ENCODE measurements around the gene DRAM2.

The DRAM2 gene

DNA sequence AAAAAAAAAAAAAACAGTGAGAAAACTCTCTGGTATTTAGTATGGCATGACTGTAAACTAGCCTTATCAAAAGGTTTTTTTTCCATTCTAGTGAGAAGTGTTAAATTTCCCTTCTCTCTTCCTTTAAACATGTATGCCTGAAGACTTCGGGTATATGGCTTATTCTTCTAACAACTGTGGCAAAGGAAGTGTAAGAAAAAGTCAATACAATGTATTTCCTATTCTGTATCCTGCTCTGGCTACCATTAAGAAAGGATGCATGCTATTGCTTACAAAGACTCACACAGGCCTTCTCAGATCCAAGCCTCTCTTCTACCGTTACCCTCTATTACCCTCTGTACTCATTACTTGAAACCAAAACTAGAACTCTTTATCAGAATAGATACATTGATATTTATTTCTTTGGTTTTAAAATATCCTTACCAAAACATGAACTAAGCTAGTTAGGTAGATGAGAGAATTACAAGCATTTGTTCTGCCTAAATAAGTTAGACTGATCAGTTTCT lies 8.5 kb upstream of the DRAM2 start:
- H3K9ac ChIP-seq (ENCODE audit: insufficient read length), result no peak overlapping the region
- H3K27ac ChIP-seq, result no peak overlapping the region
- peaks cover 58% of the 10 kb centered on the region for H3K36me3 ChIP-seq (ENCODE audit: insufficient read depth, low read length)

DNA sequence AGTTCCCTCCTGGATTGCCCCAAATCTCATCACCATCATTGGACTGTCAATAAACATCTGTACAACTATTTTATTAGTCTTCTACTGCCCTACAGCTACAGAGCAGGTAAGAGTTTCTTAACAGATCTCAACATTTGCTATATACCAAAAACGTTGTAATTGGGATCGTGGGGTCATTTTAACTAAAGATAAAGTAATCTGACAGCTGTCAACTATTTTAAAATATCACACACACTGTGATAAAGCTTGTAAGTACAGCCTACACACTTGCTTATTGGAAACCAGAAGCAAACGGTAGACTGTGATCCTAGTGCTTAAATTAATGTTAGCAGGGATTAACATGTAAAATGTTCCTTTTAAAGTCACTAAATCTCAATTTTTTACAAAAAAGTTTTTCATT lies 8.1 kb upstream of the DRAM2 start:
- peaks cover 53% of the 10 kb centered on the region for H3K36me3 ChIP-seq (ENCODE audit: insufficient read depth, low read length)
- no peak overlapping the region for H3K4me3 ChIP-seq
- no peak overlapping the region for H3K27ac ChIP-seq
- no peaks in the 10 kb centered on the region for H3K9me3 ChIP-seq (ENCODE audit: low read depth, low read length)
- H3K9ac ChIP-seq (ENCODE audit: insufficient read length), result no peak overlapping the region
- TF ChIP-seq EZH2 (IDR thresholded peaks at IDR 0.05) (no peak), POLR2AphosphoS5 (IDR thresholded peaks at IDR 0.05; ENCODE audit: borderline replicate concordance, low read depth, low read length) (no peak), FOXP2 (optimal IDR thresholded peaks at IDR 0.05; ENCODE audit: control extremely low read depth, extremely low read length, insufficient read depth) (no peak)
- DNase-seq (ENCODE audit: low read depth, low spot score), result no peak

More for the DNA sequence above, 8.5 kb upstream of the DRAM2 start:
- Histone ChIP-seq H3K4me3 (no peak overlapping the region), H3K9me3 (ENCODE audit: low read depth, low read length) (0 out of 2 replicates have a peak, but pooled peaks cover 4% of the 10 kb centered on the region)
- TF ChIP-seq EZH2 (IDR thresholded peaks at IDR 0.05), result no peak
- no peak for TF ChIP-seq POLR2AphosphoS5 (IDR thresholded peaks at IDR 0.05; ENCODE audit: borderline replicate concordance, low read depth, low read length)
- TF ChIP-seq FOXP2 (optimal IDR thresholded peaks at IDR 0.05; ENCODE audit: control extremely low read depth, extremely low read length, insufficient read depth), result no peak
- DNase-seq (ENCODE audit: low read depth, low spot score), result no peak

DNA sequence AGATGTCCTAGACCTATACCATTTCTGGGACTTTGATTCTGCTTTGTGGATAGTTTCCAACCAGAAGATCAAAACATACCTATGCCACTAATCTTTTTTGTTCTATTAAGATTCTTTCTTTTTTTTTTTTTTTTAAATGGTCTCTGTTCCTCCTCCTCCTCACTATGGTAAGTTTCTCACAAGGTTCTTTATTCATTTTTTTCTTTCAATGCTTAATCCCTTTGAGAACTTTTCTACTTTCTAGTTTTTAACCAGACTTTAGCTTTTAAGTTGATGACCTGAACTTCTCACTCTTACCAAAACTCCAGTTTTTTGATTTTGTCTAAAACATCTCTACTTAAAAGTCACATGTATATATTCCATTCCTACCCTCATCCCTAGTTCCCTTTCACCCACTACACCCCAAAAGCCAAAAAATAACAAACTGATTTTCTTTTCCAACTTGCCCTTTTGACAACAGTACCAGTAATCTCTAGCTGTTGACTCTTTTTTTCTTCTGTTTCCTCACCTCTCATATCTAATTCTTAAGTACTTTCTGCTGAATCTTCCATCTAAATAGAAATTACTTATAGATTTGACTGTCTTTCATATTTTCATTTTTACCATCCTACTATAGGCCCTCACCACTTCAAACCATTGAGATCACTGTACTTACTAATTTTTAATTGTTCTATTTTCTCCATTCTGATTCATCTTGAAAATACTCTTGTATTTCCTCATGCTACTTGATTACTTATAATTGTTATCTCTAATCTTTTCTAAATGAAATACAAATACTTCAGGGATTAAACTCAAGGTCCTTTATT lies 6.3 kb upstream of the DRAM2 start:
- Histone ChIP-seq H3K9ac (ENCODE audit: insufficient read length) (no peak overlapping the region), H3K36me3 (ENCODE audit: insufficient read depth, low read length) (peaks cover 35% of the 10 kb centered on the region), H3K27ac (no peak overlapping the region), H3K9me3 (ENCODE audit: low read depth, low read length) (no peaks in the 10 kb centered on the region), H3K4me3 (no peak overlapping the region)
- no peak for DNase-seq (ENCODE audit: low read depth, low spot score)
- TF ChIP-seq EZH2 (IDR thresholded peaks at IDR 0.05), result no peak
- no peak for TF ChIP-seq POLR2AphosphoS5 (IDR thresholded peaks at IDR 0.05; ENCODE audit: borderline replicate concordance, low read depth, low read length)
- TF ChIP-seq FOXP2 (optimal IDR thresholded peaks at IDR 0.05; ENCODE audit: control extremely low read depth, extremely low read length, insufficient read depth), result no peak

DNA sequence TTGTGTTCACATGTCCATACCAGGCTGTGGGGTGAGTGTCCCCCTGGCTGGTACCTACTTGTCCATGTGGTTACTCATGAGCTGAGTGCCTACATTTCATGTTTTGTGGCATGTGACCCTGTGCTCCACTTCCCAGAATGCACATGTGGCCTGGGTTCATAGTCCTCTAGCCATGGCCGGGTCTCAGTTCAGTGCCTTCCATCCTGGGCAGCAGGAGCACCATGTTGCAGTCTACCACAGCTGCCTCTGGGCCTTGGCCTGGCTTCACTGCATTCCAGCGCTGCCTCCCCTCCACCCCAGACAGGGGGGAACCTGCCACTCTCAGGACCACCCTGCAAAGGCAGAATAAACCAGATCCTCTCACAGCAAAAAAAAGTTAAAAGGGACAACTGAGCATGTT lies 5.6 kb upstream of the DRAM2 start:
- no peak overlapping the region for H3K9ac ChIP-seq (ENCODE audit: insufficient read length)
- peaks cover 29% of the 10 kb centered on the region for H3K36me3 ChIP-seq (ENCODE audit: insufficient read depth, low read length)
- no peak for TF ChIP-seq EZH2 (IDR thresholded peaks at IDR 0.05)
- no peak for TF ChIP-seq POLR2AphosphoS5 (IDR thresholded peaks at IDR 0.05; ENCODE audit: borderline replicate concordance, low read depth, low read length)
- TF ChIP-seq FOXP2 (optimal IDR thresholded peaks at IDR 0.05; ENCODE audit: control extremely low read depth, extremely low read length, insufficient read depth), result no peak
- H3K27ac ChIP-seq, result no peak overlapping the region
- H3K4me3 ChIP-seq, result no peak overlapping the region
- no peaks in the 10 kb centered on the region for H3K9me3 ChIP-seq (ENCODE audit: low read depth, low read length)
- DNase-seq (ENCODE audit: low read depth, low spot score), result no peak

DNA sequence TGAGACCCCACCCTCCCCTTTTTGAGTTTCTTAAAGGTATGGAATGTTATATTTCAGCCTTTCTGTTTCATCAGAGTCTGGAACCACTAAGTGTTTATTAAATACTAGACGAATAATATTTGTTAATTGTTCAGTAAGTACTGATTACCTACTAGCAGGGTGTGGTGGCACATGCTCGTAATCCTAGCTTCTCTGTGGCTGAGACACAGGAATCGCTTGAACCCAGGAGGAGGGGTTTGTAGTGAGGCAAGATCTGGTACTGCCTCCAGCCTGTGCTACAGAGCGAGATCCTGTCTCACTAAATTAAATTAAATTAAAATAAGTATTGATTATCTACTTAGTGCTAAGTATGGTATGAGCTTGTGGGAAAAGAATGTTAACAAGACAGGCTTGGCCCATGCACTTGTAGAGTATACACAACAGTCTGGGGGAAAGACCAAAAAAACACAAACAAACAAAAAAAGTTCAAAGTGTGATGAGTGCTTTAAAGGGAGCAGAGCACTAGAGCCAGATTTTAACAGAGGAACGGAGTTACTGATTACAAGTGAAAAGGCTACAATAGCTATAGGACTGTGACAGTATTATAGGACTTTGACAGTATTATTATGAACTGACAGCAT lies 2.6 kb upstream of the DRAM2 start:
- Histone ChIP-seq H3K36me3 (ENCODE audit: insufficient read depth, low read length) (peaks cover 6% of the 10 kb centered on the region), H3K4me3 (no peak overlapping the region), H3K27ac (no peak overlapping the region), H3K9me3 (ENCODE audit: low read depth, low read length) (no peaks in the 10 kb centered on the region), H3K9ac (ENCODE audit: insufficient read length) (peak overlapping the region; percentile 88)
- no peak for TF ChIP-seq POLR2AphosphoS5 (IDR thresholded peaks at IDR 0.05; ENCODE audit: borderline replicate concordance, low read depth, low read length)
- no peak for TF ChIP-seq EZH2 (IDR thresholded peaks at IDR 0.05)
- TF ChIP-seq FOXP2 (optimal IDR thresholded peaks at IDR 0.05; ENCODE audit: control extremely low read depth, extremely low read length, insufficient read depth), result no peak
- DNase-seq (ENCODE audit: low read depth, low spot score), result no peak

DNA sequence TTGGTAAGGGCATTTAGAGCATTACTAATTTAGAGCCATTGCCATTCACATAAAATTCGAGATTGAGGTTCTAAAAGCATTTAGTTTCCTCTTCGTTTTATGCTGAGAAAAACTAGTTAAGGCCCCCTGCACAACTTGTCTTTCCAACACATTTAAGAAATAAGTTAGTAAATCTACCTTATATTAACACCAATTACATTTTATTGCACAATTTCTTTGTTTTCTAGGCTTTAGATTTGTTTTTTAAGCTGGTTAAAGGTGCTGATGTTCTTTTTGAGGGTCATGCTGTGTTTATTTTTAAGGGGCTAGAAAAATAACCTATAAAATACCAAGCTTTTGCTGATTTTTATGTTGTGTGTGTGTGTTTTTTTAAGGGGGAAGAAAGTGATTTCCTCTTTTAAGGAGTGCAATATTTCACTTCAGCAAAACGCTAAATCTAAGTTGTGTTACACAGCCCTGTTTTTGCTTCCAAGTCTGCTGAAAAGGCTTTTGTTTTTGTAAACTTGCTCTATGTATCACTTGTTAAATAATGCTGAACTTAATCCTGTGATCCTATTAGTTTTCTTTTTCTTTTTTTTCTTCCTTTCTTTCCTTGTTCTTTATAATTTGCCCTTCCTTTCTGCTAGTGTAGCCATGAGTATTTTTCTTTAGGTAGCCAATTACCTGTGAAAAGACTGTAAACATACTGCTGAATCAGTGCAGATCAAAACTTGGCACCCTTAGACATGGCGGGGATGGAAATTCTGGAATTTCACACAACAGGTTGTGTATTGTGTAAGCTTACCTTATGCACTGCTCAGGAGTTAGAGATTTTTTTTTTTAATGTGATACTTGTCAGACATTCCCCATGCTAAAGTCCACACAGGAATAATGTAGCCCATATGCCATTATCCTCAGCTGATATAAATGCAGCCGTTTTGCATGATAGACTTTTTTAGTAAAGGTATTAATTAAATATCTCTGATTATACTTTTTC lies 1.6 kb upstream of the DRAM2 start:
- H3K9me3 ChIP-seq (ENCODE audit: low read depth, low read length), result no peaks in the 10 kb centered on the region
- TF ChIP-seq FOXP2 (optimal IDR thresholded peaks at IDR 0.05; ENCODE audit: control extremely low read depth, extremely low read length, insufficient read depth) (no peak), POLR2AphosphoS5 (IDR thresholded peaks at IDR 0.05; ENCODE audit: borderline replicate concordance, low read depth, low read length) (no peak), EZH2 (IDR thresholded peaks at IDR 0.05) (no peak)
- H3K27ac ChIP-seq, result no peak overlapping the region
- peak overlapping the region; percentile 88 for H3K9ac ChIP-seq (ENCODE audit: insufficient read length)
- no peak for DNase-seq (ENCODE audit: low read depth, low spot score)
- H3K4me3 ChIP-seq, result peak overlapping the region; percentile 92
- H3K36me3 ChIP-seq (ENCODE audit: insufficient read depth, low read length), result peaks cover 11% of the 10 kb centered on the region

DNA sequence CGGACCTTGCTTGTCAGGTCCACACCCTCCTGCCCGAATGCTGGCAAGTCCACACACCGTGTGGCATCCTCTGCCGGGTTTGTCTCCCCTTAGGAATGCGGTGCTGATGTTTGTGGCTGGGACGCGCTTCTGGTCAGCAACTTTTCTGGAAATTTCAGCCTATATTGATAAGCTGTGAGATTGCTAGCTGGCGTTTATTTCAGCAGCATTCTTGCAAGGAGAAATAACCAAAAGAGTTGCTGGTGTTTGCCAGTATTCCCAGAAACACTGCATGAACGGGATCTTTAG lies 731 bp upstream of the DRAM2 start:
- H3K36me3 ChIP-seq (ENCODE audit: insufficient read depth, low read length), result peaks cover 17% of the 10 kb centered on the region
- TF ChIP-seq EZH2 (IDR thresholded peaks at IDR 0.05) (no peak), FOXP2 (optimal IDR thresholded peaks at IDR 0.05; ENCODE audit: control extremely low read depth, extremely low read length, insufficient read depth) (no peak), POLR2AphosphoS5 (IDR thresholded peaks at IDR 0.05; ENCODE audit: borderline replicate concordance, low read depth, low read length) (no peak)
- no peak overlapping the region; the same call in 1 of the 2 replicates for H3K27ac ChIP-seq
- H3K9me3 ChIP-seq (ENCODE audit: low read depth, low read length), result no peaks in the 10 kb centered on the region
- H3K4me3 ChIP-seq, result peak overlapping the region; percentile 92
- peak overlapping the region; percentile 88 for H3K9ac ChIP-seq (ENCODE audit: insufficient read length)
- DNase-seq (ENCODE audit: low read depth, low spot score), result no peak
